ENCODE data around the gene SLC6A2.

DNA sequence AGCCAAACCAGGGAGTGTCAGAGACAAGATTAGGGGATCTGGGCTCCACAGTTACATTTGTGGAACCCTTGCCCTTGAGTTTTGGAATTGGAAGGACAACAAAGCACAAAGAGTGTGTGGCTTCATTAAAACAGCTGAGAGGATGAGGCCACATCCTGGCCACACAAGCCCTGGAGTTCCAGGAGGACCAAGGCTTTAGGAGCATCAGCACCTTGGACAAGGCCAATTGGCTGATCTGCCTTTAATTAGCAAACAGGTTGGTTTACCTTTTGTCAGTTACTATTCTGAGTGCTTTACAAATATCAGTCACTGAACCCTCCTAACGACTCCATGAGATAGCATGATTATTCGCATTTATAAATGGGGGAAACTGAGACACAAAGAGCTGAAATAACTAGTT, 54.7 kb downstream of the SLC6A2 start:
- TF ChIP-seq, protein P1, sequence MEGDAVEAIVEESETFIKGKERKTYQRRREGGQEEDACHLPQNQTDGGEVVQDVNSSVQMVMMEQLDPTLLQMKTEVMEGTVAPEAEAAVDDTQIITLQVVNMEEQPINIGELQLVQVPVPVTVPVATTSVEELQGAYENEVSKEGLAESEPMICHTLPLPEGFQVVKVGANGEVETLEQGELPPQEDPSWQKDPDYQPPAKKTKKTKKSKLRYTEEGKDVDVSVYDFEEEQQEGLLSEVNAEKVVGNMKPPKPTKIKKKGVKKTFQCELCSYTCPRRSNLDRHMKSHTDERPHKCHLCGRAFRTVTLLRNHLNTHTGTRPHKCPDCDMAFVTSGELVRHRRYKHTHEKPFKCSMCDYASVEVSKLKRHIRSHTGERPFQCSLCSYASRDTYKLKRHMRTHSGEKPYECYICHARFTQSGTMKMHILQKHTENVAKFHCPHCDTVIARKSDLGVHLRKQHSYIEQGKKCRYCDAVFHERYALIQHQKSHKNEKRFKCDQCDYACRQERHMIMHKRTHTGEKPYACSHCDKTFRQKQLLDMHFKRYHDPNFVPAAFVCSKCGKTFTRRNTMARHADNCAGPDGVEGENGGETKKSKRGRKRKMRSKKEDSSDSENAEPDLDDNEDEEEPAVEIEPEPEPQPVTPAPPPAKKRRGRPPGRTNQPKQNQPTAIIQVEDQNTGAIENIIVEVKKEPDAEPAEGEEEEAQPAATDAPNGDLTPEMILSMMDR (IDR thresholded peaks at IDR 0.05), result no peak
- no peak for TF ChIP-seq POLR2A (IDR thresholded peaks at IDR 0.05)

All from uterus (tissue), 2 donors.